ENCODE data around the gene INPP5D. TPM values are rescaled to one million over a fixed set of nuclear protein-coding genes. Genes with fewer than 3 reads are reported as not detected.
A peak's percentile ranks its signal among the peaks of the same experiment; 100 is the strongest.

The INPP5D gene
- total and polyA plus RNA-seq, 2 of the 8 experiments (the other 6 are each of a cell fraction or from before 2014, with no cell fraction given): 4.5 to 7.1 TPM

GRCh38 chr2:233211548-233211895, 151.4 kb downstream of the INPP5D start:
- Histone ChIP-seq H2AK5ac (ENCODE audit: low read depth, low read length) (no peak overlapping the region), H3K56ac (replicated peaks; ENCODE audit: insufficient read length, low read depth, low read length) (no peak overlapping the region), H3K9me3 (ENCODE audit: insufficient read depth in 2 of 2, low read depth in 1 of 2, low read length in 1 of 2) (no peaks in the 10 kb centered on the region), H3K27me3 (replicated peaks in 1 of 4; ENCODE audit: control insufficient read depth in 3 of 4, extremely low read depth in 1 of 4, insufficient read depth in 3 of 4, low read length in 3 of 4) (no peaks in the 10 kb centered on the region), H2BK5ac (ENCODE audit: low read depth, low read length) (no peak overlapping the region), H3K27ac (ENCODE audit: low read depth, low read length) (no peak overlapping the region), H3K4me1 (replicated peaks in 1 of 4; ENCODE audit: control insufficient read depth in 3 of 4, insufficient read depth in 4 of 4, low read length in 3 of 4) (peaks cover 6 to 18% (median 16%) of the 10 kb centered on the region in 4 experiments), H3K79me1 (ENCODE audit: low read depth, low read length) (no peaks in the 10 kb centered on the region), H3K23me2 (ENCODE audit: low read depth, low read length) (no peaks in the 10 kb centered on the region), H4K91ac (replicated peaks; ENCODE audit: insufficient read length, low read length) (no peak overlapping the region), H3K4me2 (ENCODE audit: insufficient read depth in 1 of 2, low read depth in 2 of 2, low read length in 2 of 2) (no peak overlapping the region), H2BK12ac (ENCODE audit: low read depth, low read length) (no peak overlapping the region), H2BK15ac (ENCODE audit: low read length) (0 out of 2 replicates have a peak overlapping the region, but pooled peaks have one; percentile 31), H4K5ac (ENCODE audit: insufficient read length, low read depth, low read length) (no peak overlapping the region), H3K9ac (replicated peaks in 1 of 4; ENCODE audit: extremely low read depth in 1 of 4, low read depth in 3 of 4, low read length in 3 of 4) (no peak overlapping the region), H4K20me1 (replicated peaks in 1 of 2; ENCODE audit: control insufficient read depth in 1 of 2, insufficient read depth in 2 of 2, low read length in 2 of 2) (no peaks in the 10 kb centered on the region), H3K18ac (ENCODE audit: extremely low read depth, low read length) (no peak overlapping the region), H3K36me3 (ENCODE audit: control insufficient read depth in 2 of 4, insufficient read depth in 4 of 4, low read length in 3 of 4) (no peaks in the 10 kb centered on the region), H3K23ac (ENCODE audit: insufficient read length) (no peak overlapping the region), H4K8ac (ENCODE audit: extremely low read depth, insufficient read depth, low read length) (no peak overlapping the region), H2AFZ (ENCODE audit: low read length) (no peak overlapping the region), H2BK20ac (ENCODE audit: low read length) (no peak overlapping the region), H2BK120ac (replicated peaks; ENCODE audit: low read depth, low read length) (no peak overlapping the region), H3K14ac (ENCODE audit: insufficient read length) (no peak overlapping the region), H3K4me3 (ENCODE audit: extremely low read depth in 1 of 4, insufficient read depth in 2 of 4, low read depth in 3 of 4, low read length in 4 of 4) (no peak overlapping the region), H3K79me2 (ENCODE audit: control insufficient read depth in 1 of 2, insufficient read depth in 2 of 2, low read length in 2 of 2) (no peaks in the 10 kb centered on the region), H3K4ac (replicated peaks; ENCODE audit: insufficient read length, low read depth, low read length) (no peak overlapping the region)
- ChIA-PET POLR2A (ENCODE audit: partially characterized antibody) (no interaction called here), CTCF (ENCODE audit: partially characterized antibody) (no interaction called here)
- FAIRE-seq (no peak), DNase-seq (ENCODE audit: low read depth in 1 of 2, low spot score in 2 of 2) (no peak)
- 93% methylated on average over 3 of the region's 3 CpGs; no CpG with 5 or more reads in 1 of the 2 experiments for WGBS, 2 experiments (ENCODE audit: extremely low coverage in 1 of 2, insufficient coverage in 1 of 2, insufficient read length in 1 of 2, insufficient replicate concordance in 2 of 2, low coverage in 1 of 2, low lambda C conversion rate in 2 of 2, missing lambda C conversion rate in 1 of 2)
- no peak for TF ChIP-seq SIX5 (IDR thresholded peaks at IDR 0.05; ENCODE audit: low read depth, low read length)
- no peak for TF ChIP-seq SIN3A (conservative IDR thresholded peaks at IDR 0.05 in 1 of 2, IDR thresholded peaks at IDR 0.05 in 1 of 2; ENCODE audit: low read depth in 1 of 2, low read length in 2 of 2)
- no peak for TF ChIP-seq GABPA (IDR thresholded peaks at IDR 0.05; ENCODE audit: borderline replicate concordance, insufficient read depth, low read length)
- no peak for TF ChIP-seq HDAC2 (IDR thresholded peaks at IDR 0.05; ENCODE audit: borderline replicate concordance in 1 of 2, low read depth in 2 of 2, low read length in 2 of 2)
- no peak for TF ChIP-seq JUND (IDR thresholded peaks at IDR 0.05; ENCODE audit: low read length)
- TF ChIP-seq PHF8 (conservative IDR thresholded peaks at IDR 0.05; ENCODE audit: low read depth, low read length): no peak
- TF ChIP-seq EP300 (IDR thresholded peaks at IDR 0.05; ENCODE audit: borderline replicate concordance in 1 of 2, low read depth in 2 of 2, low read length in 2 of 2): no peak
- TF ChIP-seq ZNF274 (IDR thresholded peaks at IDR 0.05; ENCODE audit: borderline replicate concordance, extremely low read depth, low read length): no peak
- TF ChIP-seq CHD2 (IDR thresholded peaks at IDR 0.05; ENCODE audit: low read length): no peak
- no peak for TF ChIP-seq E2F6 (IDR thresholded peaks at IDR 0.05)
- no peak for TF ChIP-seq NANOG (IDR thresholded peaks at IDR 0.05; ENCODE audit: insufficient read depth, low read depth, low read length, poor library complexity, severe bottlenecking)
- TF ChIP-seq POLR2A (IDR thresholded peaks at IDR 0.05; ENCODE audit: control extremely low read depth in 1 of 2, low read depth in 2 of 2, low read length in 2 of 2): no peak

Measured in H1 (cell line).